Neuronal stem cell (in vitro differentiated cells): Measurements from ENCODE around the gene TMEM108.

Source experiments
- DNase-seq: peaks from one replicate; pipeline ENCODE4 v3.0.0-alpha.2; 2013; ENCODE audit warnings: low spot score
- H2AFZ ChIP-seq: one replicate; pipeline ENCODE4 v1.6.1; 2013; ENCODE audit warnings: mild to moderate bottlenecking, low read length, inconsistent platforms
- H2AK5ac ChIP-seq: 2 replicates; pipeline ENCODE4 v1.6.1; 2013; ENCODE audit warnings: low read depth, mild to moderate bottlenecking, inconsistent platforms, low read length, moderate library complexity, mixed read lengths
- H2BK120ac ChIP-seq: 2 replicates; pipeline ENCODE4 v1.6.1; 2013; ENCODE audit warnings: low read depth, mild to moderate bottlenecking, inconsistent platforms, low read length, moderate library complexity, mixed read lengths
- H2BK12ac ChIP-seq: one replicate; pipeline ENCODE4 v1.6.1; 2013; ENCODE audit warnings: low read length, inconsistent platforms
- H2BK15ac ChIP-seq: 2 replicates; pipeline ENCODE4 v1.6.1; 2013; ENCODE audit warnings: mild to moderate bottlenecking, low read length, inconsistent platforms, mixed read lengths
- H2BK5ac ChIP-seq: one replicate; pipeline ENCODE4 v1.6.1; 2013; ENCODE audit warnings: inconsistent platforms, mild to moderate bottlenecking, low read length, moderate library complexity
- H3K14ac ChIP-seq: one replicate; pipeline ENCODE4 v1.6.1; 2013; ENCODE audit warnings: low read length, inconsistent platforms
- H3K18ac ChIP-seq: 2 replicates; pipeline ENCODE4 v1.6.1; 2013; ENCODE audit warnings: low read length, inconsistent platforms
- H3K23ac ChIP-seq: 2 replicates; pipeline ENCODE4 v1.6.1; 2013; ENCODE audit warnings: low read depth, mild to moderate bottlenecking, mixed read lengths, low read length, inconsistent platforms; ENCODE audit not compliant: poor library complexity
- H3K27ac ChIP-seq: replicated peaks from 3 replicates; pipeline ENCODE4 v1.5.1; 2013; ENCODE audit warnings: low read length, inconsistent platforms
- H3K27me3 ChIP-seq, 3 experiments: 2 replicates each; pipeline ENCODE4 v1.6.1; 2013; ENCODE audit warnings: low read length in 3 of 3, mild to moderate bottlenecking in 2 of 3, inconsistent platforms in 1 of 3, low read depth in 1 of 3, mixed read lengths in 1 of 3, moderate library complexity in 1 of 3; ENCODE audit not compliant: control insufficient read depth in 3 of 3, insufficient read depth in 3 of 3
- H3K36me3 ChIP-seq, 2 donors: replicated peaks in 1 of 2; 2 replicates each; pipeline ENCODE4 v1.6.1; 2013; ENCODE audit warnings: low read length in 2 of 2; ENCODE audit not compliant: control insufficient read depth in 2 of 2, insufficient read depth in 2 of 2
- H3K4ac ChIP-seq: 2 replicates; pipeline ENCODE4 v1.6.1; 2013; ENCODE audit warnings: inconsistent platforms, mild to moderate bottlenecking, low read length, moderate library complexity
- H3K4me1 ChIP-seq, 2 donors: 1 replicate in 1 of 2; 2 replicates in 1 of 2; pipeline ENCODE4 v1.6.1; 2013; ENCODE audit warnings: low read length in 2 of 2, low read depth in 1 of 2; ENCODE audit not compliant: control insufficient read depth in 2 of 2, insufficient read depth in 1 of 2
- H3K4me2 ChIP-seq: one replicate; pipeline ENCODE4 v1.6.1; 2013; ENCODE audit warnings: mild to moderate bottlenecking, low read length, inconsistent platforms; ENCODE audit not compliant: insufficient read depth, poor library complexity, severe bottlenecking
- H3K4me3 ChIP-seq, 2 donors: 2 replicates each; pipeline ENCODE4 v1.5.1; 2013; ENCODE audit warnings: low read length in 2 of 2, mild to moderate bottlenecking in 2 of 2, inconsistent platforms in 1 of 2, moderate library complexity in 1 of 2
- H3K79me1 ChIP-seq: one replicate; pipeline ENCODE4 v1.6.1; 2013; ENCODE audit warnings: low read depth, mild to moderate bottlenecking, inconsistent platforms, low read length, moderate library complexity
- H3K9ac ChIP-seq: one replicate; pipeline ENCODE4 v1.6.1; 2013; ENCODE audit warnings: mild to moderate bottlenecking, low read depth, low read length, inconsistent platforms; ENCODE audit not compliant: poor library complexity
- H3K9me3 ChIP-seq, 2 donors: replicated peaks in 1 of 2; 2 replicates each; pipeline versions ENCODE3 to v1.6.1; 2013; ENCODE audit warnings: low read length in 2 of 2, mild to moderate bottlenecking in 2 of 2, inconsistent platforms in 1 of 2, low read depth in 1 of 2, mixed read lengths in 1 of 2, moderate library complexity in 1 of 2; ENCODE audit not compliant: control insufficient read depth in 2 of 2, insufficient read depth in 1 of 2
- H4K8ac ChIP-seq: one replicate; pipeline ENCODE4 v1.6.1; 2013; ENCODE audit warnings: low read depth, mild to moderate bottlenecking, inconsistent platforms, low read length, moderate library complexity
- H4K91ac ChIP-seq: one replicate; pipeline ENCODE4 v1.6.1; 2013; ENCODE audit warnings: low read length, low read depth, mild to moderate bottlenecking, inconsistent platforms; ENCODE audit not compliant: poor library complexity
- WGBS, 2 donors: extraction: QIAGEN DNeasy Blood & Tissue Kit; methylation state at CpG; one replicate each; pipeline ENCODE4 v1.1.7; 2013; ENCODE audit warnings: missing lambda C conversion rate in 2 of 2, mixed read lengths in 1 of 2; ENCODE audit not compliant: insufficient read length in 2 of 2, insufficient replicate concordance in 1 of 2; ENCODE audit errors: extremely low coverage in 2 of 2; 5-methylcytosine and 5-hydroxymethylcytosine counted together

TMEM108 gene

DNA sequence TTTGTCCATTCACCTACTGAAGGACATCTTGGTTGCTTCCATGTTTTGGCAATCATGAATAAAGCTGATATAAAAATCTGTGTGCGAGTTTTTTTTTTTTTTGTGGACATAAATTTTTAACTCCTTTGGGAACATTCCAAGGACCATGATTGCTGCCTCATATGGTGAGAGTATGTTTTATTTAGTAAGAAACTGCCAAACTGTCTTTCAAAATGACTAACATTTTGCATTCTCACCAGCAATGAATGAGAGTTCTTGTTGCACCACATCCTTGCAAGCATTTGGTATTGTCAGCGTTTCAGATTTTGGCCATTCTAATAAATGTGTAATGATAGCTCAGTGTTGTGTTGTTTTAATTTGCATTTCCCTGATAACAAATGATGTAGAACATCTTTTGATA is 12.7 kb downstream of the TMEM108 start:
- no peak overlapping the region for H2AK5ac ChIP-seq
- H2BK120ac ChIP-seq = no peak overlapping the region
- H3K14ac ChIP-seq = no peak overlapping the region
- H2AFZ ChIP-seq = no peak overlapping the region
- no peak overlapping the region for H3K27ac ChIP-seq
- H3K9me3 ChIP-seq = no peaks in the 10 kb centered on the region
- H3K4ac ChIP-seq = no peak overlapping the region
- H3K4me1 ChIP-seq = peaks cover 0 to 5% of the 10 kb centered on the region in 2 donors
- no peak overlapping the region for H3K18ac ChIP-seq
- H3K9ac ChIP-seq = no peak overlapping the region
- H3K4me3 ChIP-seq = no peak overlapping the region
- H3K23ac ChIP-seq = no peak overlapping the region
- no CpG with 5 or more reads among the region's 2 CpGs for WGBS, 2 donors
- H3K79me1 ChIP-seq = no peaks in the 10 kb centered on the region
- H2BK12ac ChIP-seq = no peak overlapping the region
- no peak for DNase-seq
- H2BK15ac ChIP-seq = no peak overlapping the region
- H3K36me3 ChIP-seq = peaks cover 0 to 1% of the 10 kb centered on the region in 2 donors
- no peak overlapping the region for H3K4me2 ChIP-seq
- peaks cover 0 to 2% (median 0%) of the 10 kb centered on the region in 3 experiments for H3K27me3 ChIP-seq
- H2BK5ac ChIP-seq = no peak overlapping the region
- H4K91ac ChIP-seq = no peak overlapping the region
- H4K8ac ChIP-seq = no peak overlapping the region

DNA sequence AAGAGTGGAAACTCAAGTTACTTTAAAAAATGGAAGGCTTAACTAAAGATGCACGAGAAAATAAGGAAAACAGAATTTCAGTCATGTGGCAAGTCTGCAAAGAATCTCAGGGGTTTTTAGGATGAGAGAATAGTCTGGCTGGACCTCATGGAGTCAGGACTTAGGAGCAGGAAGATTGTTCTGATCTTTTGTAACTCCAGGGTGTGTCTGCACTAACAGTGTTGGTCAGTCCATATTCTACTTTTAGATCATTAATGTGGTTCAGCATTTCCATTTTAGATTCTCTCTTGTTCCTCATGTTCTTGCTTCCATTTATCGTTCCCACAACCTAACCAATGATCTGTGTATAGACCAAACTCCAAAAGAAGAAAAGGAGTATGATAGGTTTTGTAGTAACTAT is 15.3 kb downstream of the TMEM108 start:
- Histone ChIP-seq H3K4ac (no peak overlapping the region), H3K9ac (no peak overlapping the region), H2BK15ac (no peak overlapping the region), H3K36me3 (no peaks in the 10 kb centered on the region), H4K8ac (no peak overlapping the region), H2BK5ac (no peak overlapping the region), H2AK5ac (no peak overlapping the region), H3K4me2 (no peak overlapping the region), H3K4me3 (no peak overlapping the region), H2BK120ac (no peak overlapping the region), H3K18ac (no peak overlapping the region), H3K14ac (no peak overlapping the region), H2AFZ (no peak overlapping the region), H3K79me1 (no peaks in the 10 kb centered on the region), H3K23ac (no peak overlapping the region), H2BK12ac (no peak overlapping the region), H3K27me3 (peaks cover 0 to 2% (median 0%) of the 10 kb centered on the region in 3 experiments), H3K9me3 (no peaks in the 10 kb centered on the region), H3K27ac (no peak overlapping the region), H4K91ac (no peak overlapping the region), H3K4me1 (peaks cover 0 to 10% of the 10 kb centered on the region in 2 donors)
- no peak for DNase-seq
- no CpG with 5 or more reads among the region's 2 CpGs for WGBS, 2 donors

- Histone ChIP-seq H4K8ac (no peak overlapping the region), H3K27ac (no peak overlapping the region)
Measured at GRCh38 chr3:133054586-133054985, 16.4 kb downstream of the TMEM108 start.

DNA sequence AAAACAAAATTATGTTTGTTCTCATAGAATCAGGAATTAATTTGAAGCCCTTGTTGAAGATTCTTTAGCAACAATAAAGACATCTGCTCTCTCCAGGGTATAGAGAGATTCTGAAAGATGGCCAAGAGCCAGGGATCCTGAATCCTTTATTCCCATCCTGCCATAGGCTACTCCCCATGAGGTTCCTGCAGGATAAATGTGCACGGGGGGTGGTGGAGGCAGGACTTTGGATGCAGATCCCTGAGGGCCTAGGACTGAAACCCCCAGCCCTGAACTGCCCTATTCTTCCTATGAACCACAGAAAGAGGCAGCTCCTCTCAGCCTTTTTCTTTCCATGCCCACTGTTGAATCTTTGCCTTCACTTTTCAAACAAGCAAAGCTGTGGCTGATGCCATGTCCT is 17.1 kb downstream of the TMEM108 start:
- Histone ChIP-seq H3K4me2 (no peak overlapping the region), H4K91ac (no peak overlapping the region), H3K4me3 (no peak overlapping the region), H2AK5ac (no peak overlapping the region), H3K27me3 (peaks cover 0 to 2% (median 0%) of the 10 kb centered on the region in 3 experiments), H2AFZ (no peak overlapping the region), H3K79me1 (no peaks in the 10 kb centered on the region), H3K9ac (no peak overlapping the region), H3K14ac (no peak overlapping the region), H2BK12ac (no peak overlapping the region), H3K9me3 (no peaks in the 10 kb centered on the region), H3K36me3 (no peaks in the 10 kb centered on the region), H3K4ac (no peak overlapping the region), H2BK15ac (no peak overlapping the region), H3K27ac (no peak overlapping the region), H3K18ac (no peak overlapping the region), H4K8ac (no peak overlapping the region), H3K23ac (no peak overlapping the region), H2BK5ac (no peak overlapping the region), H2BK120ac (no peak overlapping the region), H3K4me1 (peaks cover 0 to 12% of the 10 kb centered on the region in 2 donors)
- no CpG with 5 or more reads among the region's 1 CpG for WGBS, 2 donors
- no peak for DNase-seq

More at GRCh38 chr3:133054586-133054985, 16.4 kb downstream of the TMEM108 start:
- no peak overlapping the region for H2BK5ac ChIP-seq
- H3K4me1 ChIP-seq = peaks cover 0 to 12% of the 10 kb centered on the region in 2 donors
- no peak overlapping the region for H4K91ac ChIP-seq
- H3K27me3 ChIP-seq = peaks cover 0 to 2% (median 0%) of the 10 kb centered on the region in 3 experiments
- H3K9ac ChIP-seq = no peak overlapping the region
- H2BK12ac ChIP-seq = no peak overlapping the region
- no peak for DNase-seq
- H2AFZ ChIP-seq = no peak overlapping the region
- no peaks in the 10 kb centered on the region for H3K36me3 ChIP-seq
- H3K4me2 ChIP-seq = no peak overlapping the region
- no peak overlapping the region for H2BK15ac ChIP-seq
- no peak overlapping the region for H3K14ac ChIP-seq
- H3K9me3 ChIP-seq = no peaks in the 10 kb centered on the region
- H2AK5ac ChIP-seq = no peak overlapping the region
- no CpG with 5 or more reads among the region's 1 CpG for whole genome bisulfite sequencing, 2 donors
- no peak overlapping the region for H2BK120ac ChIP-seq
- no peak overlapping the region for H3K4ac ChIP-seq
- no peak overlapping the region for H3K23ac ChIP-seq
- H3K4me3 ChIP-seq = no peak overlapping the region
- H3K79me1 ChIP-seq = no peaks in the 10 kb centered on the region
- H3K18ac ChIP-seq = no peak overlapping the region
